Choroid plexus epithelial cell (primary cell): ENCODE measurements around the gene DENND11.
"Not testable (repeated sequence)": the region's sequence is repeated elsewhere in the genome, so short reads cannot be mapped to it uniquely, and the experiment has no call there.

Source experiments
- DNase-seq: peaks from one replicate; pipeline ENCODE4 v3.0.0-alpha.2; 2010; ENCODE audit warnings: low read depth
- H3K4me3 ChIP-seq: 2 replicates; pipeline ENCODE4 v1.5.1; 2011; ENCODE audit warnings: low read depth, mild to moderate bottlenecking, control low read depth, low read length, moderate library complexity
- TF ChIP-seq, protein P1 (sequence below): conservative IDR thresholded peaks from 2 replicates; pipeline ENCODE4 v1.5.1; 2011; ENCODE audit warnings: low read depth, mild to moderate bottlenecking, control low read depth, inconsistent platforms, low read length, moderate library complexity

The DENND11 gene

GRCh38 chr7:141696348-141696747, 5.6 kb downstream of the DENND11 start:
- TF ChIP-seq, protein P1, sequence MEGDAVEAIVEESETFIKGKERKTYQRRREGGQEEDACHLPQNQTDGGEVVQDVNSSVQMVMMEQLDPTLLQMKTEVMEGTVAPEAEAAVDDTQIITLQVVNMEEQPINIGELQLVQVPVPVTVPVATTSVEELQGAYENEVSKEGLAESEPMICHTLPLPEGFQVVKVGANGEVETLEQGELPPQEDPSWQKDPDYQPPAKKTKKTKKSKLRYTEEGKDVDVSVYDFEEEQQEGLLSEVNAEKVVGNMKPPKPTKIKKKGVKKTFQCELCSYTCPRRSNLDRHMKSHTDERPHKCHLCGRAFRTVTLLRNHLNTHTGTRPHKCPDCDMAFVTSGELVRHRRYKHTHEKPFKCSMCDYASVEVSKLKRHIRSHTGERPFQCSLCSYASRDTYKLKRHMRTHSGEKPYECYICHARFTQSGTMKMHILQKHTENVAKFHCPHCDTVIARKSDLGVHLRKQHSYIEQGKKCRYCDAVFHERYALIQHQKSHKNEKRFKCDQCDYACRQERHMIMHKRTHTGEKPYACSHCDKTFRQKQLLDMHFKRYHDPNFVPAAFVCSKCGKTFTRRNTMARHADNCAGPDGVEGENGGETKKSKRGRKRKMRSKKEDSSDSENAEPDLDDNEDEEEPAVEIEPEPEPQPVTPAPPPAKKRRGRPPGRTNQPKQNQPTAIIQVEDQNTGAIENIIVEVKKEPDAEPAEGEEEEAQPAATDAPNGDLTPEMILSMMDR = no peak
- no peak for DNase-seq
- no peak overlapping the region for H3K4me3 ChIP-seq

DNA sequence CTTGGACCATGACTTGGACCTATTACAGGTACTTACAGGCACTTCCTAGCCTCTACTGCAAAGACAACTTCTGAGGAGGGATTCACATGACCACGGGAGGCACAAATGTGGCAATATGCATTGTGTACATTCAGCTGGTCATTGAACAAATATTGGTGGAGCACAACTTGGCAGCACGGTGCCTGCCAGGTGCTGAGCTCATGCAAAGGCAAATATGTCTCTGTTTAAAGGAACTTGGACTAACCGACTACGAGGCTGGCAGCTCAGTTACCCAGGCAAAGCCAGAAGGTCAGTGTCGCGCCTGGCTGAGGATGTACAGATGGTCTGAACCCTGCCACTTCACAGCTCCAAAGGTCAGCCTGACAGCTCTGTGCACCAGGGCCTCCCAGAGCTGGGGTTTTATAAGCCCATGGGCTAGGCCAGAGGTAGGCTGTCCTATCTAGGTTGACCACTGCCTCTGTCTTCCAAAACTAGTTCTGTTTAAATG, 6.1 kb downstream of the DENND11 start:
- TF ChIP-seq, protein P1 = no peak
- no peak for DNase-seq
- H3K4me3 ChIP-seq = no peak overlapping the region

DNA sequence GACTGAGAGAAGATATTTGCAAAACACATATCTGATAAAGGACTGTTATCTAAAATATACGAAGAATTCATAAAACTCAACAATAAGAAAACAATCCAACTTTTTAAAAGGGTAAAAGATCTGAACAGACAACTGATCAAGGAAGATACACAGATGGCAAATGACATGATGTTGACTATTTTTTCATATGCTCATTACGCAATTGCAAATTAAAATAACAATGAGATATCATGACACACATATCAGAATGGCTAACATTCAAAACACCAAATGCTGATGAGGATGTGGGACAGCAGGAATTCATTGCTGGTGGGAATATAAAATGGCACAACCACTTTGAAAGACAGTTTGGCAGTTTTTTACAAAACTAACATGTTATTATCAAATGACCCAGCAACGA, 8.9 kb downstream of the DENND11 start:
- TF ChIP-seq, protein P1 = no peak
- no peak for DNase-seq
- H3K4me3 ChIP-seq = no peak overlapping the region

DNA sequence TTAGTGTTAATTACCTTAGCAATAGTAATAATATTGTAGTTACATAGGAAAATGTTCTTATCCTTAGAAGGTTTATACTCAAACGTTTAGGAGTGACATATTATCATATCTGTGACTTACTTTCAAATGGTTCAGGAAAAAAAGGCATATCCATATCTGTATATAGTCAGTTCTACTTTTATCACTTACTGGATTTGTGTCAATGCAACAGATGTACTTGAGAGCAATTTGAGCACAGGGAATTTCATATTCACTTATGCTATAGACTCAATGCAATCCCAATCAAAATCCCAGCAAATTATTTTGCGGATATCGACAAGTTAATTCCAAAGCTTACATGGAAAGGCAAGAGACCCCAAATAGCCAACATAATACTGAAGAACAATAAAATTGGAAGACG, 10.0 kb downstream of the DENND11 start:
- DNase-seq = no peak
- TF ChIP-seq, protein P1 = no peak
- H3K4me3 ChIP-seq = no peak overlapping the region

DNA sequence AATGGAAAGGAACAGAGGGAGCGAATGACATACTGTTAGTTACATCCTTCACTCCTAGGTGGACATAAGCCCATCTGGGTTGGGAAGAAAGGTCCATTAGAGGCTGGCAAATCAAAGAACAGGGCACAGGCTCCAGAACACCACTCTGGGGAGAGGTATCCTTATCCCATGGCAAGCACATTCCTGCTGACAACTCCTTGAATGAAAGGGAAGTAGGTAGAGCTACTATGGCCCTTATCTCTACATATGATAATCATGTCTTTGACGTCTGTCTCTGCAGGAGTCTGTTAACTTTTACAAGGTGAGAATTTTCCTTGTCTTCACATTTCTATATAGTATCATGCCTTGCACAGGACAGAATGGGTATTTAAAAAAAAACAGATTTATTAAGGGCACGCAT, 10.4 kb downstream of the DENND11 start:
- TF ChIP-seq, protein P1 = no peak
- no peak for DNase-seq

GRCh38 chr7:141689072-141689825, 12.7 kb downstream of the DENND11 start:
- not testable (repeated sequence) for DNase-seq, H3K4me3 ChIP-seq

More for the DNA sequence above, 10.4 kb downstream of the DENND11 start:
- no peak overlapping the region for H3K4me3 ChIP-seq

DNA sequence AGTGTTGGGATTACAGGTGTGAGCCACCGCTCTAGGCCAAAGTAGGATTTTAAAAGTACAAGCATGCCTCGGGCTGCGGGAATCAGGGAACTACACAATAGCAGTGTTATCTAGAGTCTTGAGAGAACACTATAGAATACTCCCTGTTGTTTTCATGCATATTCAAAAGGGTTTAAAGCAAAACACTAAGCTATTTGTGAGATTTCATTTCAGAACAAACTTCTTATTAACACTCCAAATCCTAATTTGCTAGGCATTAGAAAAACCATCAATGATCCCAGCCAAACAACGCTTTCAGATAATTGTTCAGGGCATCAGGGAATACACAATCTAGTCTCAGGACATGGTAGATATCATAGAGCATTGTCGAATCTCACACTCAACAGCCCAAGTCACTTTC, 13.9 kb downstream of the DENND11 start:
- H3K4me3 ChIP-seq = no peak overlapping the region
- TF ChIP-seq, protein P1 = no peak
- DNase-seq = no peak
